ENCODE results near the gene PCSK2. TPM values are rescaled to one million over a fixed set of nuclear protein-coding genes. Genes with fewer than 3 reads are reported as not detected.

The PCSK2 gene
- total and polyA plus RNA-seq, 2 donors (not counting 3 experiments of a cell fraction or from before 2014, with no cell fraction given): not detected

- H3K79me2 ChIP-seq (ENCODE audit: control insufficient read depth, insufficient read depth, low read length): no peaks in the 10 kb centered on the region
- H3K4me2 ChIP-seq (ENCODE audit: insufficient read depth, low read length): no peak overlapping the region
- intact Hi-C loops (cut with micrococcal nuclease): no loop called here
- H3K9me3 ChIP-seq (replicated peaks; ENCODE audit: control insufficient read depth, insufficient read depth, low read length): no peaks in the 10 kb centered on the region
- no TSS peak for BruUV-seq (replicated peaks)
- H2AFZ ChIP-seq (ENCODE audit: low read depth, low read length): no peak overlapping the region
- no peak overlapping the region for H3K27ac ChIP-seq (ENCODE audit: insufficient read depth, low read depth, low read length)
- no peak for FAIRE-seq
- H4K20me1 ChIP-seq (replicated peaks; ENCODE audit: control insufficient read depth, extremely low read depth, insufficient read depth, low read length): no peaks in the 10 kb centered on the region
- TF ChIP-seq MYC (IDR thresholded peaks at IDR 0.05; ENCODE audit: low read depth, low read length): no peak
- no peak overlapping the region for H3K9ac ChIP-seq (replicated peaks; ENCODE audit: extremely low read depth, insufficient read depth, low read length)
- no peaks in the 10 kb centered on the region for H3K4me1 ChIP-seq (ENCODE audit: control insufficient read depth, extremely low read depth, insufficient read depth, low read length)
- DNase-seq (ENCODE audit: low read depth, low spot score): no peak
- no peak overlapping the region for H3K4me3 ChIP-seq (replicated peaks in 1 of 3; ENCODE audit: insufficient read depth in 1 of 3, low read depth in 1 of 3, low read length in 3 of 3)
- CTCF ChIA-PET: interaction anchor here (1.2 kb wide), 1 partner anchor 9 kb away, joined by 3 read pairs; no protein-coding TSS in a partner anchor
- H3K36me3 ChIP-seq (ENCODE audit: control insufficient read depth in 2 of 2, extremely low read depth in 1 of 2, insufficient read depth in 2 of 2, low read length in 2 of 2): no peaks in the 10 kb centered on the region
- H3K27me3 ChIP-seq (ENCODE audit: control insufficient read depth in 2 of 2, insufficient read depth in 2 of 2, low read length in 2 of 2): peaks cover 0 to 3% of the 10 kb centered on the region in 2 experiments
- no peaks in the 10 kb centered on the region for H3K9me1 ChIP-seq (replicated peaks; ENCODE audit: control insufficient read depth, extremely low read depth, insufficient read depth, low read length)
- POLR2A ChIA-PET: no interaction called here
- dilution Hi-C loops (cut with MboI; ENCODE audit: extremely low pct_ligation_motif_present, low sequenced_read_pairs): no loop called here
Measured at GRCh38 chr20:17233626-17234025, 6.8 kb downstream of the PCSK2 start.

- FAIRE-seq (no peak), DNase-seq (ENCODE audit: low read depth, low spot score) (no peak)
- POLR2A ChIA-PET: no interaction called here
- Histone ChIP-seq H3K9me1 (replicated peaks; ENCODE audit: control insufficient read depth, extremely low read depth, insufficient read depth, low read length) (no peaks in the 10 kb centered on the region), H4K20me1 (replicated peaks; ENCODE audit: control insufficient read depth, extremely low read depth, insufficient read depth, low read length) (no peaks in the 10 kb centered on the region), H3K9ac (replicated peaks; ENCODE audit: extremely low read depth, insufficient read depth, low read length) (no peak overlapping the region), H3K4me1 (ENCODE audit: control insufficient read depth, extremely low read depth, insufficient read depth, low read length) (no peaks in the 10 kb centered on the region), H3K27ac (ENCODE audit: insufficient read depth, low read depth, low read length) (no peak overlapping the region), H3K4me3 (replicated peaks in 1 of 3; ENCODE audit: insufficient read depth in 1 of 3, low read depth in 1 of 3, low read length in 3 of 3) (no peak overlapping the region), H3K9me3 (replicated peaks; ENCODE audit: control insufficient read depth, insufficient read depth, low read length) (no peaks in the 10 kb centered on the region), H3K79me2 (ENCODE audit: control insufficient read depth, insufficient read depth, low read length) (no peaks in the 10 kb centered on the region), H3K4me2 (ENCODE audit: insufficient read depth, low read length) (no peak overlapping the region), H3K36me3 (ENCODE audit: control insufficient read depth in 2 of 2, extremely low read depth in 1 of 2, insufficient read depth in 2 of 2, low read length in 2 of 2) (no peaks in the 10 kb centered on the region), H3K27me3 (ENCODE audit: control insufficient read depth in 2 of 2, insufficient read depth in 2 of 2, low read length in 2 of 2) (no peaks in the 10 kb centered on the region), H2AFZ (ENCODE audit: low read depth, low read length) (no peak overlapping the region)
- TF ChIP-seq CTCF (IDR thresholded peaks at IDR 0.05; ENCODE audit: extremely low read depth in 1 of 2, insufficient read depth in 1 of 2, low read depth in 1 of 2, low read length in 2 of 2) (no peak), POLR2A (IDR thresholded peaks at IDR 0.05; ENCODE audit: low read depth, low read length) (no peak), POLR2AphosphoS5 (IDR thresholded peaks at IDR 0.05; ENCODE audit: insufficient read depth, low read depth, low read length) (no peak), MAX (IDR thresholded peaks at IDR 0.05; ENCODE audit: insufficient read depth, insufficient read length) (no peak), FOS (IDR thresholded peaks at IDR 0.05; ENCODE audit: borderline replicate concordance, insufficient read depth, low read length) (no peak), JUN (IDR thresholded peaks at IDR 0.05; ENCODE audit: borderline replicate concordance, insufficient read depth, insufficient read length, low read depth) (no peak), GATA2 (IDR thresholded peaks at IDR 0.05; ENCODE audit: insufficient read depth, insufficient read length, low read depth, low read length) (no peak), MYC (IDR thresholded peaks at IDR 0.05; ENCODE audit: low read depth, low read length) (no peak), EZH2 (IDR thresholded peaks at IDR 0.05; ENCODE audit: borderline replicate concordance, low read depth, low read length, severe bottlenecking) (no peak)
- dilution Hi-C loops (cut with MboI; ENCODE audit: extremely low pct_ligation_motif_present, low sequenced_read_pairs): no loop called here
- intact Hi-C loops (cut with micrococcal nuclease): no loop called here
- CTCF ChIA-PET: no interaction called here
- no TSS peak for BruUV-seq (replicated peaks)
Measured at GRCh38 chr20:17236766-17237165, 9.9 kb downstream of the PCSK2 start.

Data from endothelial cell of umbilical vein (primary cell).